NB4 (cell line): ENCODE measurements around the gene CERS1.

Experiments used
- DNase-seq: peaks from one replicate; pipeline ENCODE4 v3.0.0; 2010; ENCODE audit warnings: low read depth
- H3K4me3 ChIP-seq: one replicate; pipeline ENCODE4 v1.5.1; 2011; ENCODE audit warnings: mild to moderate bottlenecking, low read depth, low read length, moderate library complexity
- MYC ChIP-seq: IDR thresholded peaks from 2 replicates; pipeline ENCODE4 v1.6.1; 2011; ENCODE audit warnings: low read depth, low read length
- POLR2A ChIP-seq: IDR thresholded peaks from 2 replicates; pipeline ENCODE4 v1.6.1; 2011; ENCODE audit warnings: mild to moderate bottlenecking; ENCODE audit not compliant: insufficient read length; ENCODE audit errors: extremely low read depth
- TF ChIP-seq, protein P1 (sequence below): IDR thresholded peaks from 2 replicates; pipeline ENCODE4 v1.6.1; 2011; ENCODE audit warnings: low read depth, low read length
- TF ChIP-seq, protein P2 (sequence below): IDR thresholded peaks from one replicate; pipeline ENCODE4 v1.5.1; 2012; ENCODE audit warnings: low read depth, low read length

CERS1 gene

DNA sequence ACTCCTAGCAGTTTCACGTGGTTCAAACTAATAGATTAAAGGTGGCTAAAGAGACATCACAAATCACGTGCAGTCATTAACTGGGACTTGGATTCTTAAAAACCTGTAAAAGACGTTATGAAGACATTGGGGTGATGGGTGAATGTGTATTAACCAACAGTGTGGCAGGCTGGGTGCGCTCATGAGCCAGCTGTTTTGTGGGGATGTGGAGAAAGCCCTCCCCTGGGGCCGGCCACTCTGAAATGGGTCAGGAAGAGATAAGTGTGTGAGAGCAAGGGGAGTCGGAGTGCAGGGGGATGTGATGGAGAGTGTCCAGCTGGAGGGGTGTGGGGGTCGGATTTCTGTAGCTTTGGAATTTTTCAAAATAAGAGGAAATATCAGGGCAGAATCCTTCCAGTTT is 53.8 kb downstream of the CERS1 start:
- H3K4me3 ChIP-seq: no peak overlapping the region
- DNase-seq: no peak
- TF ChIP-seq POLR2A (no peak), MYC (no peak)
- TF ChIP-seq, protein P1, sequence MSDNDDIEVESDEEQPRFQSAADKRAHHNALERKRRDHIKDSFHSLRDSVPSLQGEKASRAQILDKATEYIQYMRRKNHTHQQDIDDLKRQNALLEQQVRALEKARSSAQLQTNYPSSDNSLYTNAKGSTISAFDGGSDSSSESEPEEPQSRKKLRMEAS: no peak
- TF ChIP-seq, protein P2, sequence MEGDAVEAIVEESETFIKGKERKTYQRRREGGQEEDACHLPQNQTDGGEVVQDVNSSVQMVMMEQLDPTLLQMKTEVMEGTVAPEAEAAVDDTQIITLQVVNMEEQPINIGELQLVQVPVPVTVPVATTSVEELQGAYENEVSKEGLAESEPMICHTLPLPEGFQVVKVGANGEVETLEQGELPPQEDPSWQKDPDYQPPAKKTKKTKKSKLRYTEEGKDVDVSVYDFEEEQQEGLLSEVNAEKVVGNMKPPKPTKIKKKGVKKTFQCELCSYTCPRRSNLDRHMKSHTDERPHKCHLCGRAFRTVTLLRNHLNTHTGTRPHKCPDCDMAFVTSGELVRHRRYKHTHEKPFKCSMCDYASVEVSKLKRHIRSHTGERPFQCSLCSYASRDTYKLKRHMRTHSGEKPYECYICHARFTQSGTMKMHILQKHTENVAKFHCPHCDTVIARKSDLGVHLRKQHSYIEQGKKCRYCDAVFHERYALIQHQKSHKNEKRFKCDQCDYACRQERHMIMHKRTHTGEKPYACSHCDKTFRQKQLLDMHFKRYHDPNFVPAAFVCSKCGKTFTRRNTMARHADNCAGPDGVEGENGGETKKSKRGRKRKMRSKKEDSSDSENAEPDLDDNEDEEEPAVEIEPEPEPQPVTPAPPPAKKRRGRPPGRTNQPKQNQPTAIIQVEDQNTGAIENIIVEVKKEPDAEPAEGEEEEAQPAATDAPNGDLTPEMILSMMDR: no peak

DNA sequence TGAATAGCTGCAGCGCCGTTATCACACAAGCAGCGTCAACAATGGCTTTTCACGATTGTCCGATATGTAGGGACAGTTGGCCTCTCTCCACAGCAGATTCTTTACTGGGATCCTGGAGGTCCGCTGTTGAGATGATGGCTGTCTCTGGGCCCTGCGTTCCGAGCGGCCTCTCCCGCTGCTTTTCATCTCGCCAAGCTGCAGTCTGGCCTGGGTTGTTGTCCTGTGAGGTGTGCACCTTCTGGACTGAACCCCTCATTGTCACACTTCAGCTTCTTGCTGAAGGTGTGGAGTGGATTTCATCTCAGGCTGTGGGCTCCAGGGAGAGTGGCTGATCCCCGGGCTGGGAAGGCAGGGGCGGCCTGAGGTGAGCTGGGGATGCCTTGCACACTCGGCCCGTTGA is 54.6 kb downstream of the CERS1 start:
- no peak for TF ChIP-seq MYC
- TF ChIP-seq, protein P2: no peak
- no peak for TF ChIP-seq POLR2A
- TF ChIP-seq, protein P1: no peak
- no peak overlapping the region for H3K4me3 ChIP-seq
- no peak for DNase-seq

DNA sequence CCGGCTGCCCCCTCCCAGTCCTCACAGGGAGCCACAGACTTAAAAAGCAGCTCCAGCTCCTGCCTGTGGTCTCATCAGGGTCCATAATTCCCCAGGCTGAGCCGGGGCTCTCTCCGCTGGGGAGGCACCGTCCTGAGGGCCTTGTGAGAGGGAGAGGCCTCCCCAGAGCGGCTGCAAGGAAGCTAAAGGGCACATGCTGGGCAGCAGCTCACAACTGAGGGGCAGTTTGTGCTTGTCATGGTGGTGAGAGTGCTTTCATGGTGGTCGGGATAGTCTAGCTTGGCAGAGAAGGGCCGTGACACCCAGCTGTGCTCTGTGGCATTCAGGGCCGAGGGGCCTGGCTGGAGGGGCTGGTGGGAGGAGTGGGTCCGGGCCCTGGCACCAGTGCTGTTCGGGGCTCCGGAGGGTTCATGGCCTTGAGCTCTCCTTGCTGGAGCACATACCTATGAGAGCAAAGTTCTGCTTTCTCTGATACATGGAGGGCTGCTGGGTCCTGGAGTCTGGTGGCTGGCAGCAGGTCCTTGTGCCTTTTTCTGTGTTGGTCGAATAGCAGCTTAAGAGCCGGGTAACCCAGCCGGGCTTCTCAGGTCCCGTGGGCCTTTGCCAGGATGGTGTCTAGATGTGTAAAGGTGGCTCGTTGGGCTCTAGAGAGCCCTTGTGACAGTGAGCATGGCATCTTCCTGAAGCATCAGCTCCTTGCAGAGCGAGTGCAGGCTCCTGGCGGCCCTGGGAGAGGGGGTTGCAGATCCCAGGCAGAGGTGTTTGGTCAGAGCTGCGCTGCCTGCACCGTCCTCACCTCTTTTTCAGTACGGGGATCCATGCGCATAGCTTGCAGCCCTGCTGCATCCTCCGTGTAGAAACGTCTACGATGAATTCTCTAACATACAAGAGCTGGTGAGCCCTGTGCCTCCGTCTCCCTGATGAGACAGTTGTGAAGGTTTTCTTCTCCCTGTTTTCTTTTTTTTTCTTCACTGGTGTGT is 55.4 kb downstream of the CERS1 start:
- TF ChIP-seq, protein P2: no peak
- TF ChIP-seq POLR2A: no peak
- TF ChIP-seq, protein P1: no peak
- no peak for TF ChIP-seq MYC
- H3K4me3 ChIP-seq: no peak overlapping the region
- DNase-seq: no peak

DNA sequence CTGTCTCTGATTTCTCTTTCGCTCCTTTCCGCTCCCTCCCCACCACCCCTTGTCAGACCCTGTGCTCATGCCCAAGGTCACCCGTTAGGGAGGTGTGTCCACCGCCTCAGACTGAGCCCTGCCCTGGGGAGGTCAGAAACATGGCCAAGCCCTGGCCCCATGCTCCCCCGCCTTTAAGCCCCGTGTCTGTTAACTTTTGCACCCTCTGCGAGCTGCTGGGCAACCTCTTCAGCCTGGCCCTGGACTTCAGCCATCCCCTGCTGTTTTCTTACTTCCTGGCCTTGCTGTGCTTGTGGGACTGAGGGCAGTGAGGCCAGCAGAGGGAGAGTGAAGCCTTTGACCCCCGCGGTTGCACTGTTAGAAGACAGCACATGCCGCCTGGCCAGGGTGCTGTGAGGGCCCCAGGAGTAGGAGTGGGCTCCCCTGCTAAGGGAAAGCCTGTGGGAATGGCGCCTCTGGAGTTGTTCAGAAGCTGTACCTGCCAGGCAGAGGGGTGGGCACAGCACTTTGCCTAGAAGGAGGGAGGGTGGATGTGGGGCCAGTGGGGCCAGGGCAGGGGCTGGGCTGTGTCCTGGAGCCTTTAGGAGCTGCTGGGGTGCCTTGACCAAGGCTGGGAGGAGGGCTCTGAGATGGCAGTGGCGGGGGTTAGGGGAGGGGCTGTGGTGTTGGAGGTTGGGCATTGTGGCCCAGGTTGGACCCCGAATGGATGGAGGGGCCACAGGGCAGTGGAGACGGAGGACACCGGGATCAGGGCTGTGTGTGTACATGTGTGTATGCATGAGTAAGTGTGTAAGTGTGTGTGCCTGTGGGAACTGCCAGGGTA is 56.3 kb downstream of the CERS1 start:
- TF ChIP-seq, protein P2: no peak
- no peak for TF ChIP-seq MYC
- TF ChIP-seq POLR2A: no peak
- TF ChIP-seq, protein P1: no peak
- no peak for DNase-seq
- H3K4me3 ChIP-seq: no peak overlapping the region

DNA sequence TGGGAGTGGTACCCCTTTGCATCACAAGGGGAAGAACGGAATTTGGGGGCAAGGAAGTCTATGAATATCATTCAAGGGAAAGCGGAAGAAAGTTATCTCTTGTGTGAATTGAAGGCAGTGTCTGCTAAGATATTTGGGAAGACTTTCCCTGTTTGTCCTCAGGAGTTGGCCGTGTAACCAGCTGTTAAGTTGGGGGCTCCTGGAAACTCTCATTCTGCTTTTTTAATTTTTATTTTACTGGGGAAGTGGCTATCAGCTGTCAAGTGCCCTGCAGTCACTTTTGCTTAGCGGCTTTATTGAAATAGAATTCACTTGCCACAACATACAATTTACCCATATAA is 61.3 kb downstream of the CERS1 start:
- TF ChIP-seq POLR2A (no peak), MYC (no peak)
- TF ChIP-seq, protein P2: no peak
- TF ChIP-seq, protein P1: no peak
- H3K4me3 ChIP-seq: peak overlapping the region; percentile 94
- DNase-seq: no peak
